ENCODE measurements around the gene MRPL38.

MRPL38 gene

GRCh38 chr17:75849724-75850123, 55.0 kb downstream of the MRPL38 start:
- no peak for DNase-seq

DNA sequence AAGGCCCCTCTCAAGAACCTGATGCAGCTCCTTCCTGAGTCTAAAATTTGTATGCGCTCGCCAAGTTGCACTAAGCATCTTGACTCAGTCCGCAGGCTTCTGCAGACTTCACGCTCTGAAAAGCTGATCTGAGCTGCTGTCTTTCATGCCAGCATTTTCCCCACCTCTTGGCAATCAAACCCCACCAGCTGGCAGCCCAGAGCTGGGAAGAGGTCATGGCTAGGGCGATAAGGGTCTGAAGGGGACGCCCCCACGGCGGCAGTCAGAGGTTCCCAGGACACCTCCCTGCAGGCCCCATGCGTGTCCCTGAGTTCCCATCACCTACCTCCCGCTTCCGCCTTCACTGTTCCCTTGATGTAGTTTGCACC, 55.4 kb downstream of the MRPL38 start:
- DNase-seq, result no peak

All from NCI-H1092 (cell line).